H1 (cell line): ENCODE measurements around the gene SLC35F3. TPM values are rescaled to one million over a fixed set of nuclear protein-coding genes. Genes with fewer than 3 reads are reported as not detected.

Source experiments
- CTCF ChIP-seq, 3 experiments: IDR thresholded peaks; 1 replicate in 2 of 3; 2 replicates in 1 of 3; pipeline versions ENCODE4 v1.5.1 to v1.6.1; 2011; ENCODE audit warnings: low read length in 3 of 3, mild to moderate bottlenecking in 3 of 3, inconsistent platforms in 2 of 3, low read depth in 1 of 3, moderate library complexity in 1 of 3; ENCODE audit not compliant: insufficient read depth in 1 of 3; ENCODE audit errors: control extremely low read depth in 1 of 3
- polyA plus RNA-seq, 7 experiments: library from polyadenylated mRNA; depleted of rRNA in 3 of 7; stranded (reverse) in 5 of 7; unstranded in 2 of 7; fragments of >200 nt in 5 of 7; fragments of 200-250 nt in 2 of 7; gene quantifications; 1 replicate in 5 of 7; 2 replicates in 1 of 7; 4 replicates in 1 of 7; pipeline versions ENCODE4 v1.2.1 to v1.2.3, GENCODE V29; 2011 to 2013; ENCODE audit warnings: missing spikeins in 2 of 7, mixed read lengths in 2 of 7
- total RNA-seq: library from RNA; stranded (reverse); fragmentation: NEBNext Ultra II Directional; extraction: Animal tissue kit (Norgen Biotek cat#: 25700); gene quantifications from 2 replicates; pipeline ENCODE4 v1.2.1, GENCODE V29; 2021

SLC35F3 gene
- total and polyA plus RNA-seq, 2 of the 8 experiments (the other 6 are each of a cell fraction or from before 2014, with no cell fraction given): 0.78 to 1.2 TPM

DNA sequence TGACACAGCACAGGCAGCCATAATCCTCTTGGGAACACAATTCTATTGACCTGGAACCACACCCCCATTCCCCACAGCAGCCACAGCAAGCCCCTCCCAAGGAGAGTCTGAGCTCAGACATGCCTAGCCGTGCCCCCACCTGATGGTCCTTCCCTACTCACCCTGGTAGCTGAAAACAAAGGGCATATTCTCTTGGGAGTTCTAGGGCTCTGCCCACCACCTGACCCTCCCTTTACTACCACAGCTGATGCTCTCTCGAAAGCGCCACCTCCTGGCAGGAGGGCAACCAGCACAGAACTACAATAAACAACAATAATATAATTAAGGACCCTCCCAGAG lies 283.9 kb downstream of the SLC35F3 start (continued):
- TF ChIP-seq CTCF (IDR thresholded peaks at IDR 0.05; ENCODE audit: control extremely low read depth in 1 of 3, insufficient read depth in 1 of 3, low read depth in 1 of 3, low read length in 3 of 3): peak; percentile 69 to 73 (median 71)
